HepG2 (cell line): ENCODE results near the gene OS9. TPM values are rescaled to one million over a fixed set of nuclear protein-coding genes. Genes with fewer than 3 reads are reported as not detected.

ENCODE experiments used
- AGO1 ChIP-seq: fragments of 200-400 bp; formaldehyde crosslinking; IDR thresholded peaks from 2 replicates; pipeline ENCODE4 v1.6.1; 2017; ENCODE audit warnings: mild to moderate bottlenecking, low read depth, low read length, moderate library complexity; ENCODE audit not compliant: poor library complexity, severe bottlenecking
- HNRNPK ChIP-seq: fragments of 200-400 bp; formaldehyde crosslinking; IDR thresholded peaks from 2 replicates; pipeline ENCODE4 v1.6.1; 2018; ENCODE audit warnings: low read length, low read depth, moderate library complexity, mild to moderate bottlenecking; ENCODE audit not compliant: poor library complexity, severe bottlenecking
- MAZ ChIP-seq, 2 experiments: sonication (generic) in 1 of 2; formaldehyde crosslinking in 1 of 2; IDR thresholded peaks; 2 replicates each; pipeline versions ENCODE4 v1.5.0 to v1.6.1; 2012 to 2020; ENCODE audit warnings: low read depth in 2 of 2, mild to moderate bottlenecking in 2 of 2, borderline replicate concordance in 1 of 2, improper control_type of control experiment in 1 of 2, low read length in 1 of 2, missing genetic modification reagents in 1 of 2, moderate library complexity in 1 of 2
- MED1 ChIP-seq: sonication (generic); formaldehyde crosslinking; IDR thresholded peaks from 2 replicates; pipeline ENCODE4 v1.4.0; 2020; ENCODE audit warnings: missing genetic modification reagents
- MEF2D ChIP-seq: sonication (generic); formaldehyde crosslinking; IDR thresholded peaks from 2 replicates; pipeline ENCODE4 v1.5.1; 2020; ENCODE audit warnings: mild to moderate bottlenecking, missing genetic modification reagents
- NONO ChIP-seq, 2 experiments: fragments of 450-650 bp in 1 of 2; sonication (generic) in 1 of 2; formaldehyde crosslinking in 1 of 2; IDR thresholded peaks in 1 of 2; conservative IDR thresholded peaks in 1 of 2; 2 replicates each; pipeline versions ENCODE4 v1.6.1 to v1.8.0; 2017 to 2022; ENCODE audit warnings: mild to moderate bottlenecking in 1 of 2, missing genetic modification reagents in 1 of 2, moderate library complexity in 1 of 2
- SMAD3 ChIP-seq: sonication (generic); formaldehyde crosslinking; IDR thresholded peaks from 2 replicates; pipeline ENCODE4 v1.4.0; 2020; ENCODE audit warnings: missing genetic modification reagents
- SRSF9 ChIP-seq: fragments of 200-400 bp; formaldehyde crosslinking; IDR thresholded peaks from 2 replicates; pipeline ENCODE4 v1.6.1; 2018; ENCODE audit warnings: borderline replicate concordance, mild to moderate bottlenecking, low read depth, low read length; ENCODE audit not compliant: insufficient read depth, poor library complexity, severe bottlenecking
- ZC3H13 ChIP-seq: sonication (generic); formaldehyde crosslinking; IDR thresholded peaks from 2 replicates; pipeline ENCODE4 v1.8.1; 2023; ENCODE audit warnings: mild to moderate bottlenecking, missing genetic modification reagents, moderate library complexity
- ZNF10 ChIP-seq: sonication (generic); formaldehyde crosslinking; IDR thresholded peaks from 2 replicates; pipeline ENCODE4 v1.4.0; 2020; ENCODE audit warnings: mild to moderate bottlenecking, low read depth, missing genetic modification reagents, borderline replicate concordance
- ZNF530 ChIP-seq: sonication (generic); formaldehyde crosslinking; IDR thresholded peaks from 2 replicates; pipeline ENCODE4 v1.5.0; 2020; ENCODE audit warnings: low read depth, mild to moderate bottlenecking, missing genetic modification reagents
- ZNF782 ChIP-seq: sonication (generic); formaldehyde crosslinking; IDR thresholded peaks from 2 replicates; pipeline ENCODE4 v1.4.0; 2020; ENCODE audit warnings: missing genetic modification reagents, mild to moderate bottlenecking, borderline replicate concordance
- ZSCAN25 ChIP-seq: sonication (generic); formaldehyde crosslinking; IDR thresholded peaks from 2 replicates; pipeline ENCODE4 v1.8.0; 2022; ENCODE audit warnings: mild to moderate bottlenecking, missing genetic modification reagents
- ZSCAN29 ChIP-seq: sonication (generic); formaldehyde crosslinking; conservative IDR thresholded peaks from 2 replicates; pipeline ENCODE4 v1.4.0; 2020; ENCODE audit warnings: mild to moderate bottlenecking, missing genetic modification reagents
- polyA plus RNA-seq, 8 experiments: library from polyadenylated mRNA; depleted of rRNA in 3 of 8; stranded (reverse) in 7 of 8; unstranded in 1 of 8; fragments of >200 nt; fragmentation: Illumina TruSeq in 4 of 8; extraction: Trizol in 4 of 8; gene quantifications; 2 replicates each; pipeline versions ENCODE4 v1.2.1 to v1.2.3, GENCODE V29; 2011 to 2016; ENCODE audit warnings: low read depth in 4 of 8, missing spikeins in 1 of 8, mixed read lengths in 1 of 8; ENCODE audit not compliant: insufficient read depth in 1 of 8
- total RNA-seq, 5 experiments: library from RNA; depleted of rRNA; stranded (reverse); fragments of >200 nt; fragmentation: Illumina TruSeq; extraction: Trizol; gene quantifications; 2 replicates each; pipeline ENCODE4 v1.2.3, GENCODE V29; 2016; ENCODE audit warnings: low read depth in 1 of 5
- TF ChIP-seq, protein P1 (sequence below), 2 experiments: sonication (generic) in 1 of 2; formaldehyde crosslinking in 1 of 2; IDR thresholded peaks; 2 replicates each; pipeline versions ENCODE4 v1.4.0 to v1.6.1; 2018 to 2020; ENCODE audit warnings: missing genetic modification reagents in 2 of 2, borderline replicate concordance in 1 of 2, low read depth in 1 of 2, mild to moderate bottlenecking in 1 of 2, missing biosample characterization in 1 of 2
- TF ChIP-seq, protein P2 (sequence below): sonication (generic); formaldehyde crosslinking; IDR thresholded peaks from 2 replicates; pipeline ENCODE4 v1.8.0; 2022; ENCODE audit warnings: low read depth, missing genetic modification reagents
- TF ChIP-seq, protein P3 (sequence below), 2 experiments: sonication (generic) in 1 of 2; formaldehyde crosslinking in 1 of 2; IDR thresholded peaks; 2 replicates each; pipeline versions ENCODE4 v1.5.1 to v1.6.1; 2011 to 2020; ENCODE audit warnings: borderline replicate concordance in 1 of 2, low read depth in 1 of 2, low read length in 1 of 2, mild to moderate bottlenecking in 1 of 2, missing genetic modification reagents in 1 of 2, moderate library complexity in 1 of 2
- TF ChIP-seq, protein P4 (sequence below): sonication (generic); formaldehyde crosslinking; IDR thresholded peaks from 2 replicates; pipeline ENCODE4 v1.8.0; 2022; ENCODE audit warnings: missing genetic modification reagents, mild to moderate bottlenecking, borderline replicate concordance

The OS9 gene
- total and polyA plus RNA-seq, 2 of the 13 experiments (the other 11 are each of a cell fraction or from before 2014, with no cell fraction given) = 156 to 206 TPM

DNA sequence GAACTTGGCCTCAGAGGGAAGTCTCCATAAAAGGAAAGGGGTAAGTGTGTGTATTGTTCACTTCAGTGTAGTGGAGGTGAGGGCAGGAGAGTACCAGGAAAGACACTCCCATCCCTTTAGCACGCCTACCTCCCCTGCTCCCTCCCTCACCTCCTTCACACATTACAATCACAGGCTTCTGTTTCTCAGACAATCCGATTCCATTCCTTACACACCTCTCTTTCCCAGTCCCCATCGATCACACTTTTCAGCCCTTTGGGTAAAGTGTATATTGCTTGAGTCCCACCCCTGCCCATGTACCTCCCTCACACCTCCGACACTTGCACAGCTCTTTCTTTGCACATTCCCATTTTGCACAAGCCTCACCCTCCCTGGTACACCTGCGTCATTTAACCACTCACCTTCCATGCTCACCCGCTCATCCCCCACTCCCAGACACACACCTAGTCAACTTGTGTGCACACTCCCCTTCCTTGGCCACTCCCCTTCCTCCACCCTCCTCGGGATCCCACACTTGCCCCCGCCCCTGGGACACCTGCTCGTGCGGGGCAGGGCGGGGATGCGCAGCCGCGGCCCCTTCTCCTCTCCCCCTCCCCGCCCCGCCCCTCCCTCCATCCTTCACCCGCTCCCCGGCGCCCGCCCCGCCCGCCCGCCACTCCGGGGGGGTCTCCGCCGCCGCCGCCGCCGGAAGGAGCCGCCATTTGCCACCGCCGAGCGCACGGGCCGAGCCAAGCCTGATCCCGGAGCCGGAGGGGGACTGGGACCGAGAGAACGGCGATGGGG is 60.7 kb downstream of the OS9 start, which contains the start of gene MARCHF9 (continued):
- TF ChIP-seq, protein P1, sequence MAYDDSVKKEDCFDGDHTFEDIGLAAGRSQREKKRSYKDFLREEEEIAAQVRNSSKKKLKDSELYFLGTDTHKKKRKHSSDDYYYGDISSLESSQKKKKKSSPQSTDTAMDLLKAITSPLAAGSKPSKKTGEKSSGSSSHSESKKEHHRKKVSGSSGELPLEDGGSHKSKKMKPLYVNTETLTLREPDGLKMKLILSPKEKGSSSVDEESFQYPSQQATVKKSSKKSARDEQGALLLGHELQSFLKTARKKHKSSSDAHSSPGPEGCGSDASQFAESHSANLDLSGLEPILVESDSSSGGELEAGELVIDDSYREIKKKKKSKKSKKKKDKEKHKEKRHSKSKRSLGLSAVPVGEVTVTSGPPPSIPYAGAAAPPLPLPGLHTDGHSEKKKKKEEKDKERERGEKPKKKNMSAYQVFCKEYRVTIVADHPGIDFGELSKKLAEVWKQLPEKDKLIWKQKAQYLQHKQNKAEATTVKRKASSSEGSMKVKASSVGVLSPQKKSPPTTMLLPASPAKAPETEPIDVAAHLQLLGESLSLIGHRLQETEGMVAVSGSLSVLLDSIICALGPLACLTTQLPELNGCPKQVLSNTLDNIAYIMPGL (CRISPR knock-in tag; IDR thresholded peaks at IDR 0.05; ENCODE audit: borderline replicate concordance in 1 of 2, low read depth in 1 of 2) = 0 out of 4 replicates have a peak, but pooled peaks of 1 of the 2 experiments have one; percentile 48
- TF ChIP-seq MED1 (CRISPR knock-in tag) (0 out of 2 replicates have a peak, but pooled peaks have one; percentile 22), SRSF9 (no peak), AGO1 (no peak), NONO (IDR thresholded peaks at IDR 0.05) (no peak), NONO (CRISPR knock-in tag; conservative IDR thresholded peaks at IDR 0.05) (peak; percentile 45), ZNF530 (no peak), HNRNPK (peak; percentile 28), MAZ (IDR thresholded peaks at IDR 0.05; ENCODE audit: borderline replicate concordance, low read depth, low read length) (no peak), MAZ (CRISPR knock-in tag; IDR thresholded peaks at IDR 0.05; ENCODE audit: low read depth) (peak; percentile 64; the same call in 1 of the 2 replicates), SMAD3 (no peak), MEF2D (no peak), ZSCAN25 (peak; percentile 93; the same call in 1 of the 2 replicates), ZC3H13 (CRISPR knock-in tag) (peak; percentile 76; the same call in 1 of the 2 replicates), ZNF10 (CRISPR knock-in tag) (no peak), ZSCAN29 (CRISPR knock-in tag) (no peak), ZNF782 (CRISPR knock-in tag) (no peak)
- TF ChIP-seq, protein P2, sequence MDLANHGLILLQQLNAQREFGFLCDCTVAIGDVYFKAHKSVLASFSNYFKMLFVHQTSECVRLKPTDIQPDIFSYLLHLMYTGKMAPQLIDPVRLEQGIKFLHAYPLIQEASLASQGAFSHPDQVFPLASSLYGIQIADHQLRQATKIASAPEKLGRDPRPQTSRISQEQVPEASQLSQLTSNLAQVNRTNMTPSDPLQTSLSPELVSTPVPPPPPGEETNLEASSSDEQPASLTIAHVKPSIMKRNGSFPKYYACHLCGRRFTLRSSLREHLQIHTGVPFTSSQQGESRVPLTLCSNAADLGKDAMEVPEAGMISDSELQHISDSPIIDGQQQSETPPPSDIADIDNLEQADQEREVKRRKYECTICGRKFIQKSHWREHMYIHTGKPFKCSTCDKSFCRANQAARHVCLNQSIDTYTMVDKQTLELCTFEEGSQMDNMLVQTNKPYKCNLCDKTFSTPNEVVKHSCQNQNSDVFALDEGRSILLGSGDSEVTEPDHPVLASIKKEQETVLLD (CRISPR knock-in tag) = 0 out of 2 replicates have a peak, but pooled peaks have one; percentile 34
- TF ChIP-seq, protein P3, sequence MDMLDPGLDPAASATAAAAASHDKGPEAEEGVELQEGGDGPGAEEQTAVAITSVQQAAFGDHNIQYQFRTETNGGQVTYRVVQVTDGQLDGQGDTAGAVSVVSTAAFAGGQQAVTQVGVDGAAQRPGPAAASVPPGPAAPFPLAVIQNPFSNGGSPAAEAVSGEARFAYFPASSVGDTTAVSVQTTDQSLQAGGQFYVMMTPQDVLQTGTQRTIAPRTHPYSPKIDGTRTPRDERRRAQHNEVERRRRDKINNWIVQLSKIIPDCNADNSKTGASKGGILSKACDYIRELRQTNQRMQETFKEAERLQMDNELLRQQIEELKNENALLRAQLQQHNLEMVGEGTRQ (IDR thresholded peaks at IDR 0.05; ENCODE audit: low read depth, low read length) = no peak
- TF ChIP-seq, protein P3 (CRISPR knock-in tag; IDR thresholded peaks at IDR 0.05; ENCODE audit: borderline replicate concordance) = peak; percentile 5; the same call in 1 of the 2 replicates
- TF ChIP-seq, protein P4, sequence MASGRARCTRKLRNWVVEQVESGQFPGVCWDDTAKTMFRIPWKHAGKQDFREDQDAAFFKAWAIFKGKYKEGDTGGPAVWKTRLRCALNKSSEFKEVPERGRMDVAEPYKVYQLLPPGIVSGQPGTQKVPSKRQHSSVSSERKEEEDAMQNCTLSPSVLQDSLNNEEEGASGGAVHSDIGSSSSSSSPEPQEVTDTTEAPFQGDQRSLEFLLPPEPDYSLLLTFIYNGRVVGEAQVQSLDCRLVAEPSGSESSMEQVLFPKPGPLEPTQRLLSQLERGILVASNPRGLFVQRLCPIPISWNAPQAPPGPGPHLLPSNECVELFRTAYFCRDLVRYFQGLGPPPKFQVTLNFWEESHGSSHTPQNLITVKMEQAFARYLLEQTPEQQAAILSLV (CRISPR knock-in tag) = 0 out of 2 replicates have a peak, but pooled peaks have one; percentile 38
